Effector memory CD4-positive, alpha-beta T cell (primary cell): ENCODE data around the gene NT5DC2.

ENCODE experiments used
- DNase-seq, 3 donors: peaks; one replicate each; pipeline ENCODE4 v3.0.0-alpha.2; 2020
- H3K27ac ChIP-seq: 2 replicates; pipeline ENCODE4 v1.7.0; 2013; ENCODE audit warnings: mild to moderate bottlenecking, low read length, moderate library complexity; ENCODE audit not compliant: insufficient read depth, poor library complexity, severe bottlenecking
- H3K27me3 ChIP-seq: replicated peaks from 2 replicates; pipeline ENCODE4 v1.7.0; 2013; ENCODE audit warnings: mild to moderate bottlenecking, low read length; ENCODE audit not compliant: insufficient read depth, control insufficient read depth, poor library complexity, severe bottlenecking
- H3K36me3 ChIP-seq: 2 replicates; pipeline ENCODE4 v1.7.0; 2013; ENCODE audit warnings: mild to moderate bottlenecking, low read length, moderate library complexity; ENCODE audit not compliant: control insufficient read depth, insufficient read depth
- H3K4me1 ChIP-seq: 2 replicates; pipeline ENCODE4 v1.7.0; 2013; ENCODE audit warnings: low read length, mild to moderate bottlenecking; ENCODE audit not compliant: control insufficient read depth, insufficient read depth, poor library complexity, severe bottlenecking
- H3K4me3 ChIP-seq: 2 replicates; pipeline ENCODE4 v1.7.0; 2013; ENCODE audit warnings: low read length, low read depth, mild to moderate bottlenecking; ENCODE audit not compliant: insufficient read depth, poor library complexity, severe bottlenecking
- H3K9me3 ChIP-seq: 2 replicates; pipeline ENCODE4 v1.7.0; 2013; ENCODE audit warnings: mild to moderate bottlenecking, low read length, moderate library complexity; ENCODE audit not compliant: control insufficient read depth

The NT5DC2 gene

GRCh38 chr3:52537726-52538421 is 4.2 kb upstream of the NT5DC2 start:
- peak overlapping the region; percentile 72 for H3K4me3 ChIP-seq
- peaks cover 6% of the 10 kb centered on the region for H3K36me3 ChIP-seq
- DNase-seq: no peak
- peaks cover 26% of the 10 kb centered on the region for H3K4me1 ChIP-seq
- no peaks in the 10 kb centered on the region for H3K9me3 ChIP-seq
- no peak overlapping the region for H3K27ac ChIP-seq
- H3K27me3 ChIP-seq: no peaks in the 10 kb centered on the region

DNA sequence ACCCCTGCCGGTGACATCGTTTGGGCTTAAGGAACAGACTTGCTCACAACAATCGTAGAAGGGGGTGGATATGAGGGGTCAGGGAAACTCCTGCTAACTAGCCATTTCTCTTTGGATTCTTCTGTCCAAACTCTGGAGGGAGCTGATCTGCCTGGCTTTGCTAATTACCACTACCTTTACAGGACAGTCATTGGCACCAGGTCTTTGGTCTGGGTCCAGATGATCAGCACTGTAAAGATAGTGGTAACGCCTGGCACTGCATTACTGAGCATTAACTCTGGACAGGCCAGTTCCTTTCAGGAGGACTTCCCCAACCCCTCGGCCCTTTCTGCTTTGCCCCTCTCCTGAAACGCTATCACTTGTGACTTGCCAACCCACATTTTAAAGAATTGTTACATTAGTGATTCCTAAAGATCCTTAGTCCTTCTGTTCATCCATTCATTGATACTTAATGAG is 3.5 kb upstream of the NT5DC2 start:
- Histone ChIP-seq H3K4me1 (peaks cover 32% of the 10 kb centered on the region), H3K27me3 (no peaks in the 10 kb centered on the region), H3K27ac (peak overlapping the region; percentile 80), H3K4me3 (peak overlapping the region; percentile 72), H3K9me3 (no peaks in the 10 kb centered on the region), H3K36me3 (peaks cover 6% of the 10 kb centered on the region)
- DNase-seq: no peak

DNA sequence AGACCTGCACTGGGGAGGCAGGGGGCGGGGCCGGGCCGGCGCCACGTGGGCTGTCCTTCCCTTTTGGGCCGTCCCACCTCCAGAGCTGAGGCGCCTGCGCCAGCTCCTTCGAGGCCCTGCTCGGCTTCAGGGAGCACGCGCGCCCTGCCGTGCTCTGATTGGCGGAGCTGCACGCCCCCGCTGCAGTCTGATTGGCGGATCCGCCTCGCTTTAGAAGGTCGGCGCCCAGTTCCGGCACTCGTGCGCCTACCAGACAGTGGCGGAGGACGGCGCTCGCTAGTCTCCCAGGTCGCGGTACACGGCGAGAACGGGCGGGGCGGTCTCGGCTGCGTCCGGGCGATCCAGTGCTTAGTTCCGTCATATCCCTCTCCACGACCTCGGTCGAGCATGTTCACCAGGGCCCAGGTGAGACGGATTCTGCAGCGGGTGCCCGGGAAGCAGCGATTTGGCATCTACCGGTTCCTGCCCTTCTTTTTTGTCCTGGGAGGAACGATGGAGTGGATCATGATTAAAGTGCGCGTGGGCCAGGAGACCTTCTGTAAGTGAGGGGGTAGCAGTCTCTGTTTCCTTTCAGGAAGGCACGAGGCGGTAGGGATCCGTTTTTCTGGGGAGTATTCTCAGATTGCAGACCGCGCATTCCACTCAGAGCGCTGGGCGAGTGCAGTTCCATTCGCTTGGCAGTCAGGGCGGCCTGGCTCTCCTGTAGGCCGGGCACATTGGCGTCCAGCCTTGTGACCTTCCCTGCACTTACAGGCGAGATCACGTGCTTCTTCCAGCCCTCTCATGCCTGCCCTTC is 2.9 kb upstream of the NT5DC2 start, which contains the start of gene UQCC5:
TSS of gene UQCC5 (plus strand) at position 237 of the 796 bp plus-strand sequence. CDS start at position 388, 151 bp downstream.
- H3K9me3 ChIP-seq: no peaks in the 10 kb centered on the region
- H3K4me1 ChIP-seq: peaks cover 32% of the 10 kb centered on the region
- H3K27ac ChIP-seq: peak within 1 kb of the TSS; percentile 80
- DNase-seq: peak; percentile 94 to 96 (median 96)
- peaks cover 6% of the 10 kb centered on the region for H3K36me3 ChIP-seq
- peak within 1 kb of the TSS; percentile 72 for H3K4me3 ChIP-seq
- no peaks in the 10 kb centered on the region for H3K27me3 ChIP-seq

DNA sequence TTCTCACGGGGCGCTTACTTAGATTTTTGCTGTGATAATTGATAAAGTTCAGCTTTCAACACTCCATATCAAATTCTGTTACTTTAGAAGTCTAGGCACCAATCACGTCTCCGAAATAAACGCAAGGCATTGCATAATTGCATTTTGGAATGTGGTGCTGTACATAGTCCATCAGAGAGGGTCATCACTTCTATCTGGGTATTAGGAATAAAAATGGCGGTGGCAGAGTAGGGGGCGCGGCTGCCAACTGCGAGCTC is 2.4 kb upstream of the NT5DC2 start:
- Histone ChIP-seq H3K9me3 (no peaks in the 10 kb centered on the region), H3K4me1 (peaks cover 32% of the 10 kb centered on the region), H3K27ac (no peak overlapping the region), H3K36me3 (peaks cover 6% of the 10 kb centered on the region), H3K27me3 (no peaks in the 10 kb centered on the region), H3K4me3 (peak overlapping the region; percentile 7)
- no peak for DNase-seq

GRCh38 chr3:52535411-52536111 is 1.9 kb upstream of the NT5DC2 start:
- Histone ChIP-seq H3K27me3 (no peaks in the 10 kb centered on the region), H3K9me3 (no peaks in the 10 kb centered on the region), H3K4me1 (peaks cover 32% of the 10 kb centered on the region), H3K36me3 (peaks cover 4% of the 10 kb centered on the region), H3K27ac (no peak overlapping the region), H3K4me3 (peak overlapping the region; percentile 7)
- DNase-seq: no peak

GRCh38 chr3:52534281-52535183 is 875 bp upstream of the NT5DC2 start:
- Histone ChIP-seq H3K4me1 (peaks cover 32% of the 10 kb centered on the region), H3K4me3 (peak overlapping the region; percentile 45), H3K27ac (no peak overlapping the region), H3K9me3 (no peaks in the 10 kb centered on the region), H3K36me3 (no peaks in the 10 kb centered on the region), H3K27me3 (no peaks in the 10 kb centered on the region)
- DNase-seq: no peak

DNA sequence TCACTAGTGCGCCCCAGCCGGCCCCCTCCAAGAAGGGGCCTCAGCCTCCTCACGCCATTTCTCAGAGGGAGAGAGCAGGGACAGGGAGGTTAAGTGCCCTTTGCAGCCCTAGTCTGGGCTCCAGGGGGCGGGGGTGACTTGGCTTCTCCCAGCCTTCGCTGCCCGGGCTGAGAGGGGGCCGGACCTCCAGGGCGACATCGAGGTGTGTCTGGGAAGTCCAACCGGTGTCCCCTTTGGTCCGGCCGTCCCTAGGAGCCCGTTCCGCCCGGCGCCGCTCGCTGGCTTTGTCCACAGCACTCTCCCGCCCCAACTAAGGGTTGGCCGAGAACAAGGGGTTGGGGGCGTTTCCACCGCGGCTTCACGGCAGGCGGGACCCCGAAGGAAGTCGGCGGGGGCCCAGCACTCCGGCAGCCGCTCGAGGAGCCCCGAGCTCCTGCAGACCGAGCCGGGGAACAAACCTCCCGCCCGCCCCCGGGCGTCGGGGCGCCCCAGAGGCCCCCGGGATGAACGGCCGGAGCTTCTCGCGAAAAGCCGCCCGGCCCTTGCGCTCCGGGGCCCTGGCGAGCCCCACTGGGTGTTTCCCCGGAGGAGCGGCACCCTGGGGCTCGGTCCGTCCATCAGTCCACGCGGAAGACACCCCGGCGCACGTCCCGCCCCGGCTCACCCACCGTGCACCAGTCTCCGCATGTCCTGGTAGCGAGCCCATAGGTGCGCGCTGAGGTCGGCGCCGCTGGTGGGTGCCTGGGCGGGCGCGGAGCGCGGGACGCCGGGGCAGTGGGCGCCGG is 627 bp downstream of the NT5DC2 start:
- H3K36me3 ChIP-seq: no peaks in the 10 kb centered on the region
- H3K27me3 ChIP-seq: no peaks in the 10 kb centered on the region
- H3K9me3 ChIP-seq: no peaks in the 10 kb centered on the region
- DNase-seq: no peak
- H3K4me3 ChIP-seq: peak overlapping the region; percentile 64
- H3K27ac ChIP-seq: no peak overlapping the region
- H3K4me1 ChIP-seq: peaks cover 19% of the 10 kb centered on the region

- Histone ChIP-seq H3K27me3 (no peaks in the 10 kb centered on the region), H3K4me1 (peaks cover 13% of the 10 kb centered on the region), H3K27ac (no peak overlapping the region), H3K36me3 (no peaks in the 10 kb centered on the region), H3K4me3 (peak overlapping the region; percentile 64), H3K9me3 (no peaks in the 10 kb centered on the region)
- DNase-seq: peak in 1 of 3 donors; percentile 29
These were observed 1.2 kb downstream of the NT5DC2 start for GRCh38 chr3:52532517-52532837.
